HG03378 (cell line): ENCODE measurements around the gene TOGARAM1.

Experiments
- ATAC-seq: cut with Tn5 transposase; IDR thresholded peaks from one replicate; pipeline ENCODE4 v1.9.1; 2021; ENCODE audit warnings: mild to moderate bottlenecking, moderate library complexity; ENCODE audit not compliant: unreplicated experiment

The TOGARAM1 gene

DNA sequence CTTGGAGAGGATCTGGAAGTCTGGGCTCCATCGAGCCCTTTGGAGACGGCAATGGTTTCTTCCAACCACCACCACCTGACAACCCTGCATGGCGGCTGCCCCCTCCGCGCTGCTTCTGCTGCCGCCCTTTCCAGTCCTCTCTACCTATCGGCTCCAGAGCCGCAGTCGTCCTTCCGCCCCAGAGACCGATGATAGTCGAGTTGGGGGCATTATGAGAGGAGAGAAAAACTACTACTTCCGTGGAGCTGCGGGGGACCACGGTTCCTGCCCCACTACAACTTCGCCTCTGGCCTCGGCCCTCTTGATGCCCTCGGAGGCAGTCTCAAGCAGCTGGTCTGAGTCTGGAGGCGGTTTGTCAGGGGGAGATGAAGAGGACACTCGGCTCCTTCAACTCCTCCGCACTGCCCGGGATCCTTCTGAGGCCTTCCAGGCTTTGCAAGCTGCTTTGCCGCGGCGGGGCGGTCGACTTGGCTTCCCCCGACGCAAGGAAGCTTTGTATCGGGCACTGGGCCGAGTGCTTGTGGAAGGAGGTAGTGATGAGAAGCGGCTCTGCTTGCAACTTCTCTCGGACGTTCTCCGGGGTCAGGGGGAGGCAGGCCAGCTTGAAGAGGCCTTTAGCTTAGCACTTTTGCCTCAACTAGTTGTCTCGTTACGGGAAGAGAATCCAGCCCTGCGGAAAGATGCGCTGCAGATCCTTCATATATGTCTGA is 499 bp downstream of the TOGARAM1 start:
- ATAC-seq = peak; percentile 19

DNA sequence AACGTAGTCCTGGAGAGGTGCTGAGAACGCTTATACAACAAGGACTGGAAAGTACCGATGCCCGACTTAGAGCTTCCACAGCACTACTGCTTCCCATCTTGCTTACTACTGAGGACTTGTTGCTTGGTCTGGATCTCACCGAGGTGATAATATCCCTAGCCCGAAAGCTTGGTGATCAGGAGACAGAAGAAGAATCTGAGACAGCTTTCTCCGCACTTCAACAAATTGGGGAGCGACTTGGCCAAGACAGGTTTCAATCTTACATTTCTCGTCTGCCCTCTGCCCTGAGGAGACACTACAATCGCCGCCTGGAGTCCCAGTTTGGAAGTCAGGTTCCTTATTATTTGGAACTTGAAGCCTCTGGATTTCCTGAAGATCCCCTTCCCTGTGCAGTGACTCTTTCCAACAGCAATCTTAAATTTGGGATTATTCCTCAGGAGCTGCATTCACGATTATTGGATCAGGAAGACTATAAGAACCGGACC is 1.1 kb downstream of the TOGARAM1 start:
- ATAC-seq = no peak

DNA sequence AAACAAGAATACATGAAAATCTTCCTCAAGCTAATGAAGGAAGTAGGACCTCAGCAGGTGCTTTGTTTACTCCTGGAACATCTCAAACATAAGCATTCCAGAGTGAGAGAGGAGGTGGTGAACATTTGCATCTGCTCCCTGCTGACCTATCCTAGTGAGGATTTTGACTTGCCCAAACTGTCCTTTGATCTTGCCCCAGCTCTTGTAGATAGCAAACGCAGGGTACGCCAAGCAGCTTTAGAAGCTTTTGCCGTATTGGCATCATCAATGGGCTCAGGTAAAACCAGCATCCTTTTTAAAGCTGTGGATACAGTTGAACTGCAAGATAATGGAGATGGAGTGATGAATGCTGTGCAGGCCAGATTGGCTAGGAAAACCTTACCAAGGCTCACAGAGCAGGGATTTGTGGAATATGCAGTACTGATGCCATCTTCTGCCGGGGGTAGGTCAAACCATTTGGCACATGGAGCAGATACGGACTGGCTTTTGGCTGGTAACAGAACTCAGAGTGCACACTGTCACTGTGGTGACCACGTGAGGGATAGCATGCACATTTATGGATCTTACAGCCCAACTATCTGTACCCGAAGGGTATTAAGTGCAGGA is 1.9 kb downstream of the TOGARAM1 start:
- ATAC-seq = no peak

DNA sequence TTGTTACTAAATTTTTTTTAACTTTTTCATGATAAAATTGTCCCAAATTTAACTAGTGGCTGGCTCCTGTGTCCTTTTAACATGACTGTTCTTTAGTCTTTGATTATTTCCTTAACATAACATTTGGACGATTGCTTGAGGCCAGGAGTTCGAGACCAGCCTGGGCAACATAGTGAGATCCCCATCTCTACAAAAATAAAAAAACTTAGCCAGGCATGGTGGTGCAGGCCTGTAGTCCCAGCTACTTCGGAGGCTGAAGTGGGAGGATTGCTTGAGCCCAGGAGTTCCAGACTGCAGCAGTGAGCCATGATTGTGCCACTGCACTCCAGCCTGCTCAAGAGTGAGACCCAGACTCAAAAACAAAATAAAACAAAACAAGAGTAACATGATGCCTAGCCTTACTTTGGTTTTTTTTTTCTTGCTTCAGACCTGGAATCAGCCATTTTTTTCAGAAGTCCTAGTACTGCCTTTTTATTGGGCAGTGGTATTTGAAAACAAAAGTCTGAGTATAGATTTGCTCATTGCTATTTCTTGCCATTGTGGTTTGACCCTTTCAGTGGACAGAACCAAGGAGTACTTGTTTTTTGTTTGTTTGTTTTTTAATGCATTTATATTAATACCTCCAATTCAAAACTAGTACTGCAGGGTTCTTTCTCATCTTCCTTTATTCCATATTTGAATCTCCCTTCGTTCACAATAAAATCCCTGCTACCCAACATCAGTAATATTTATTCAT is 4.8 kb downstream of the TOGARAM1 start:
- ATAC-seq = no peak

DNA sequence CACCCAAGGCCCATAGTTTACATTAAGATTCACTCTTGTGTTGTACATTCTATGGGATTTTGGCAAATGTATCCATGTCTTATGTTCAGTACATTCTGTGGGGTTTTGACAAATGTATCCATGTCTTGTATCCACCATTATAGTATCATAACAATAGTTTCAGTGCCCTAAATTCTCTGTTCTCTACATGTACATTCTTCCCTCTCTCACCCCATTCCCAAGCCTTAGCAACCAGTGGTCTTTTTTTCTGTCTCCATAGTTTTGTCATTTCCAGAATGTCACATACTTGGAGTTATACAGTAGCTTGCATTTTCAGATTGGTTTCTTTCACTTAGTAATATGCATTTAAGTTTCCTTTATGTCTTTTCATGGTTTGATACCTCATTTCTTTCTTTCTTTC is 6.7 kb downstream of the TOGARAM1 start:
- no peak for ATAC-seq

DNA sequence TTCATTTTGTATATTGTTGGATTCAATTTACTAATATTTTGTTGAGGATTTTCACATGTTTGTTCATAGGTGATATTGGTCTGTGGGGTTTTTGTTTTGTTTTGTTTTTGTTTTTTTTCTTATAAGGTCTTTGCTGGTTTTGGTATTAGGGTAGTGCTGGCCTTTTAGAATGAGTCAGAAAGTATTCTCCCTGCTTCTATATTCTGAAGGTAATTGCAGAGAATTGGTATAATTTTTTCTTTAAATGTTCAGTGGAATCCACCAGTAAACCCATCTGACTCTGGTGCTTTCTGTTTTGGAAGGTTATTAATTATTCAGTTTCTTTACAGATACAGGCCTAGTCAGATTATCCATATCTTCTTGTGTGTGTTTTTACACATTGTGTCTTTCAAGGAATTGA is 8.9 kb downstream of the TOGARAM1 start:
- peak; percentile 57 for ATAC-seq

DNA sequence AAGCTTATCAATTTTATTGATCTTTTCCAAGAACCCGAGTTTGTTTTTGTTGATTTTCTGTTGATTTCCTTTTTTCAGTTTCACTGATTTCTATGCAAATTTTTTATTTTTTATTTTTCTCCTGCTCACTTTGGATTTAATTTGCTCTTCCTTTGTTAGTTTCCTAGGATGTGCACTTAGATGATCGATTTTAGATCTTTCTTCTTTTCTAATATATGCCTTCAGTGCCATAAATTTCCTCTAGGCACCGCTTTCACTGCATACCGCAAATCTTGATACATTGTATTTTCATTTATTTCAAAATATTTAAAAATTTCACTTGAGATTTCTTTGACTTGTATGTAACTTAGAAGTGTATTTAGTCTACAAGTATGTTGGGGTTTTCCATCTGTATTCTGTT is 9.5 kb downstream of the TOGARAM1 start:
- no peak for ATAC-seq

DNA sequence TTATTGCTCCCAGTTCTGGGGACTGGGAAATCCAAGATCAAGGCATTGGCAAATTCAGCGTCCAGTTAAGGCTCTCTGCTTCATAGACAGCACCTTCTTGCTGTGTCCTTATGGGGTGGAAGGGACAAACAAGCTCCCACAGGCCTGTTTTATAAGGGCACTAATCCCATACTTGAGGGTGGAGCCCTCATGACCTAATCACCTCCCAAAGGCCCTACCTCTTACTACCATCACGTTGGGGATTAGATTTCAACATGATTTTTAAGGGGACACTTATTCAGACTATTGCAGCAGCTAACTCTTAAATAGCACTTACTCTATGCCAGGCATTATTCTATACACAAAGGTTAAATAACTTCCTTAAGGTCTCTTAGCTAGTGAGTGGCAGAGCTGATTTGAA is 17.3 kb downstream of the TOGARAM1 start:
- no peak for ATAC-seq

DNA sequence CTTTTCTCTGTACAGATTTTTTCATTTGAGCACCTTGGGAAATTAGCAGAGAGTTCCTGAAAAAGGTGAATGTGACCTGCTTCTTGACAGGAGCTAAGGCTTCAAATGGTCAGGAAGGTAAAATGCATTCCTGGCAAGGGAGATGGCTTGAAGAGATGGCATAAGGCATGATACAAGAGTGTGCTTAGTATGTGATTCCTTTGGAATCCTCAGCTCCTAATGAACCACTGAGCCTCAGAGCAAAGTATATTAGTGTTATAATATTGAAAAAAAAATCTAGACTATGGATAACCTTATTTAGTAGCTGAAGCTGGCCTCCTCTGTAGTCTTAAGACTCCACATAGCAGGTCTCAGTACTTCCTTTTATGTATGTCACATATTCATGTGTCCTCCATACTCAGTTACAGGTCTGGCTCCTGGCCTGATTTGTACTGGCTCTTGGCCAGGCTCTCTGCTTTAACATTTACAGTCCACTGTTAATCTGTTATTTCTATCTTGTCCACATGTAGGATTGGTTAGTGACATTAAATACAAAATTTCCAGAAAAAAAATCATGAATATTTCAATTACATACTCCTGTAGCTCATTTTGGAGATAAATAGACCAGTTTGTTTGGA is 17.9 kb downstream of the TOGARAM1 start:
- ATAC-seq = no peak

DNA sequence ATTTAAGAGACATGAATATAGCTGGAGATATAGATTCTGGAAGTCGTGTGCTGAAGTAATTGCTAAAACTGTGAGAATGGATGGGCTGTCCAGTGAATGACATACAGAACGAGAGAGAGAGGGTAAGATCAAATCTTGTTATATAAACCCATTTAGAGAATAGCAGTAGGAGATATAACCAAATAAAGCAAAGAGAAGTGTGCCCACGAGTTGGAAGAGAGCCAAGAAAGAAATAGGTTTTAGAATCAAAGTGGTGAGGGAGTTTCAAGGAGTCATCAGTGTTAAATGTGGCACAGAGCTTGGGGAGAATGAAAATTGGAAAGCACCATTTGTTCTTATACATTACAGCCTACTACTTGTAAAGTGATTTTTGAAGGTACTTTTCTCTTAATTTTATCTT is 19.2 kb downstream of the TOGARAM1 start:
- no peak for ATAC-seq

DNA sequence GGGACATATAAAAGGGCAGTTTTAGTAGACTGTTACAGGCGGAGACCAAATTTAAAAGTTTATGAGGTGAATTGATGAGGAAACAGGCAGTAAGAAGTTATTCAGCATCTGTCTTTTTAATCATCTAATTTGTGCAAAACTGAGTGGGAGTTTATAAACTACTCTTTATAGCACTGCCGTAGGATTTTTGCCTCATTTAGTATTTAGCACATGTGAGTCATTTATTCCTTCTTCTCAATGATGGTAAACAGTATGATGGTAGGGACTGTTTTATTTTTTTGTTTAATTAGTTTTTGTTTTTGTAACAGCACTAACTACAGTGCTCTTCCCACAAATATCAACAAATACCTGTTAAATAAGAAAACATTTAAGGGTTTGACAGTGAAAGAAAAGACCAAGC is 20.6 kb downstream of the TOGARAM1 start:
- no peak for ATAC-seq

DNA sequence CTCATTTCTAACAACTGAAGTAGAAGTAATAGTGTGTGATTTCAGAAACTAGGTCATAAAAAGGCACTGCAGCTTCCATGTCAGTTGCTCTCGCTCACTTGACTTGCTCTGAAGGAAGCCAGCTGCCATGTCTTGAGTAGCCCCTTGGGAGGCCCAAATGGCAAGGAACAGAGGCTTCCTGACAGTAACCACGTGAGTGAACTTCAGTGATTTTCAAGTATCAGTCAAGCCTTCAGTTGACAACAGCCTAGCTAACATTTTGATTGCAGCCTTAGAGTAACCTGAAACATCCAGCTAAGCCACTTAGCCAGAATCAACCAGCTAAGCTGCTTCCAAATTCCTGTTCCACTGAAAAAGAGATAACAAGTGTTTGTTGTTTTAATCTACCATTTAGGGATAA is 26.7 kb downstream of the TOGARAM1 start:
- ATAC-seq = no peak

DNA sequence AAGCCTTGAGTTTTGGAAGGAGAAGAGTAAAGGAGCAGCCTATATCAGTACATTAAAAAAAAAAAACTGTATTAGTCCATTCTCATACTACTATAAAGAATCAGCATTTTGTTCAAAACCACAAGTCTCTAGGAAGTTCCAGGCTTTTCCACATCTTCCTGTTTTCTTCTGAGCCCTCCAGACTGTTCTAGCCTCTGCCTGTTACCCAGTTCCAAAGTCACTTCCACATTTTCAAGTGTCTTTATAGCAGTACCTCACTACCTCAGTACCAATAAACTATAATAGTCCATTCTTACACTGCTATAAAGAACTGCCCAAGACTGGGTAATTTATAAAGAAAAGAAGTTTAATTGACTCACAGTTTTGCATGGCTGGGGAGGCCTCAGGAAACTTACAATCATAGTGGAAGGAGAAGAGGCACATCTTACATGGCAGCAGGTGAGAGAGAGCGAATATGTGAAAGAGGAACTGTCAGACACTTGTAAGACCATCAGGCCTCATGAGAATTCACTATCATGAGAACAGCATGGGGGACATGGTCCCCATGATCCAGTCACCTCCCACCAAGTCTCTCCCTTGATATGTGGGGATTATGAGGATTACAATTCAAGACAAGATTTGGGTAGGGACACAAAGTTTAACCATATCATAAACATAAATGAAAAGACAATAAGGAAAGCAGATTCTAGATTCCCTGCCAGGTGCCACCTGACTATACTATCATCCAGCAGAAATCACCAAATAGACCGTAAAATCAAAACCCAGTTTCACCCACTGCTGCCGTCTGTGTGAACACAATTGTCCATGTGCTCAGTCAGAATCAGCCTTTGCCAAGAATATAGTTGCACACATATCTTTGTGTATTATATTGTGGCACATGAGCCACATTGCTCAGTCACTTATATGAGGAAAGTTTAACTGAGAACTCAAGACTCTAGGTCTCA is 27.8 kb downstream of the TOGARAM1 start:
- no peak for ATAC-seq

DNA sequence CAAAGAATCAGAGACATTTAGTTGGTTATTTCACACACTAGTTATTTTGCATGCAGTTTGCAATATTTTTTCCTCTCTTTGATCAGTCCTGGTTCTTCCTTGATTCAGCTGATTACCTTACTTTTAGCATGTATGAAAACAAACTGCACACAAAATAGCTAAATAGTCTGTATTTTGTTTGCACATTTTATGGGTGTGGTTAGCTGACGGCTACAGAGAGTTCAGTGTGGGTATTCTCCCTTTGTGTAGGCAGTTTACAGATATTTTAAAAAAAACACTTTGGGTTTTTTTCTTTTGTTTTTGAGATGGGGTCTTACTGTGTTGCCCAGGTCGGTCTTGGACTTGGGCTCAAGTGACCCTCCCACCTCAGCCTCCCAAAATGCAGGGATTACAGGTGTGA is 28.5 kb downstream of the TOGARAM1 start:
- ATAC-seq = no peak

DNA sequence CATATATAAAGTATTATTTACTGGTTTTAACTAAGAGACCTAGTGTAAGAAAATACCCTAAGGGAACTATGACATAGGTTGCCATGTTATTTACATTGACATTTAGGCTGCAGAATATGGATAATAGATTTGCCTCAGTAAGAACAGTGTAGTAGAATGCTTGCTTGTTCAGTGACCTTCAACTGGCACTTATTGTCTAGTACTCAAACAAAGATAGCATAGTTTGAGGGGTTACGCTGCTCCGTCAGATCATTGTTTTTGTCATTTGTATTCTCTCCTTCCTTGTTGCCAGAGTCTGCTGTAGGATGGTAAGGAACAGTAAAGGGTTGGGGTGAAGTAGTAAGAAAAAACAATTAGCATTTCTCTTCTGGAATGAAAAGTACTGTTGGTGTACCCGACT is 33.2 kb downstream of the TOGARAM1 start:
- ATAC-seq = no peak

DNA sequence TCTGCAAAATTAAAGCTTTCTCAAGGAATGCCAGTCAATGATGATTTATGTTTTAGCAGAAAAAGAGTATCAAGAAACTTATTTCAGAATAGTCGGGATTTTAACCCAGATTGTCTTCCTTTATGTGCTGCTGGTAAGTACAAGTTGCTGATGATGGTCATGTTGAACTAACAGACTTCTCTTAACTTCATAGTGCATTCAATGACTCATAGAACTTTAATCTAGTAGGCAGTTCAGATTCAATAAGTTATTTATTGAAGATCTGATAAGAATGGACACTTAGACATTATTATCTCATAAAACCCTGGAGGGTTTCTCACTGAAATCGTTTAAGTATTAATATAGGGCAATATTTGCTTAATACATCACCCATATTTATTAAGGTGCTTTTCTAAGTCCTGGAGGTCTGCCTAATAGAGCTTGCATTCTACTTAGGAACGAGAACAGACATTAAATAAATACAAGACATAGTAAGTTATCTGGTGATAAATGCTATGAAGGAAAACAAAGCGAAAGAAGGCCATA is 33.8 kb downstream of the TOGARAM1 start:
- ATAC-seq = no peak

DNA sequence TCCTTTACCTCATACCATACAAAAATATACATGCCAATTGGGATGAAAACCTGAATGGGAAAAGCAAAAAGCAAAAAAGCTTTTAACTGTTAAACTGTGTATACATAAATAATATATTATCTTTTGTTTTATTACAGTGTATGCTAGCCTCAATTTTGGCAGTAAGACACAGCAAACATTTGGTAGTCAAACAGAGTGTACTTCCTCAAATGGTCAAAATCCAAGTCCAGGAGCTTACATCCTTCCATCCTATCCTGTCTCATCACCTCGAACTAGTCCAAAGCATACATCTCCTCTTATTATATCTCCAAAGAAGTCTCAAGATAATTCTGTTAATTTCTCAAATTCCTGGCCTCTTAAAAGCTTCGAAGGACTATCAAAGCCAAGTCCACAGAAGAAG is 41.9 kb downstream of the TOGARAM1 start:
- ATAC-seq = no peak

DNA sequence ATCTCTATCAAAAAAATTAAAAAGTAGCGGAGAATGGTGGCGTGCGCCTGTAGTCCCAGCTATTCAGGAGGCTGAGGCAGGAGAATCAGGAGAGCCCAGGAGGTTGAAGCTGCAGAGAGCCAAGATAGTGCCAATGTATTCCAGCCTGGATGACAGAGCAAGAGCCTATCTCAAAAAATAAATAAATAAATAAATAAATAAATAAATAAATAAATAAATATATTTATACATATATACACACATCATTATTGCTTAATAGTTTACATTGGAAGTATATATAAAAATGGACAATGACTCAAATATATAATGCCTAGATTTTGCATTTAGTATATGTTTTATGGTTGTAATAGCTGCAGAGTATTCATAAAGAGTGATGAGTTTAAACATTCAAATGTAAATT is 53.1 kb downstream of the TOGARAM1 start:
- ATAC-seq = no peak

DNA sequence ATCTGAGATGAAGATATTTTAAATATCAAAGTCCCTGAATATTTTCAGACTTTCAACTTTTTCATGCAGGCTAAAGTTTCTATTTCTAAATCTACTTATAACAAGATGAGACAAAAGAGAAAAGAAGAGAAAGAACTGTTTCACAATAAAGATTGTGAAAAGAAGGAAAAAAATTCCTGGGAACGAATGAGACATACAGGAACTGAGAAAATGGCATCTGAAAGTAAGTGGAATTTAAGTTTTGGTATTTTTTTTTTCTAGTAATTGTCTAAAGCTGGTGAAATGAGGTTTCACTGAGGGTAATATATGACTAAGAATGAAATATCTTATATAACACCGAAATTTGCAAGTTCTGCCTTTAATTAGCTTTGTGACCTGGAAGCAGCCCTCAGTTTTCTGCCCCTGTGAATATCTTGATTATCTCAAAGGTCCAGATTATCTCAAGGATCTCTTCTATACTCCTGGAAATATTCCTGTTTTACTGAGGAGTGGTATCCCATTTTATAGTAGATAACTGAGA is 66.2 kb downstream of the TOGARAM1 start:
- ATAC-seq = peak; percentile 55

DNA sequence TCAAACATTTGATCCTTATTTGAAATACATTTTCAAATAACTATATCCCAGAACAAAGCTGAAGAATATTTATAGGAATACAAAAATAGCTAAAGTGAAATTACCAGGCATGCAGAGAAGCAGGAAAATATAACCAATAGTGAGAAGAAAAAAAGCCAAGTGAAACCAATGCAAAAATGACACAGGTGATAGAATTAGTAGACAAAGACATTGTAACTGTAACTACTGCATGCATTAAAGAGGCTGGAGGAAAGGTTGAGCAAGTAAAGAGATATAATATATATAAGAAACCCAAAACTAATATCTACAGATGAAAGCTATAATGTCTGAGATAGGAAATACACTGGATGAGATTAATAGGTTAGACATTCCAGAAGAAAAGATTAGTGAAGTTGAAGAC is 72.7 kb downstream of the TOGARAM1 start:
- no peak for ATAC-seq
